NCI-H526 (cell line): ENCODE measurements around the gene NME7.
A peak's percentile ranks its signal among the peaks of the same experiment; 100 is the strongest.
"Not testable (repeated sequence)": the region's sequence is repeated elsewhere in the genome, so short reads cannot be mapped to it uniquely, and the experiment has no call there.

ENCODE experiments used
- DNase-seq, 2 experiments: peaks; one replicate each; lab custom pipeline; 2025; lab: John Stamatoyannopoulos, UW

NME7 gene

DNA sequence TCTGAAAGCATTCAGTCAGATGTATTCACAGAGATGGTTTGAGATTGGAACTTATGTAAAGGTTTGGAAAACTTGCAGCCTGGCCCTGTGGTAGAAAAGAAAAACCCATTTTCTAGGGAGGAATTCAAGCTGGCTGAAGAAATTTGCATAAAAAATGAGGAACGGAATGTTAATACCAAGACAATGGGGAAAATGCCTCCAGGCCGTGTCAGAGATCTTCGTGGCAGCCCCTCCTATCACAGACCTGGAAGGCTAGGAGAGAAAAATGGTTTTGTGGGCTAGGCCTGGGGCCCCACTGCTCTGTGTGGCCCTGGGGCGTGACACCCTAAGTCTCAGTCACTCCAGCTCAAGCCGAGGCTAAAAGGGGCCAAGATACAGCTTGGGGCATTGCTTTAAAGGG lies 26.7 kb downstream of the NME7 start:
- no peak for DNase-seq

- DNase-seq: no peak
Observed at GRCh38 chr1:169339773-169340172, 27.8 kb downstream of the NME7 start.

DNA sequence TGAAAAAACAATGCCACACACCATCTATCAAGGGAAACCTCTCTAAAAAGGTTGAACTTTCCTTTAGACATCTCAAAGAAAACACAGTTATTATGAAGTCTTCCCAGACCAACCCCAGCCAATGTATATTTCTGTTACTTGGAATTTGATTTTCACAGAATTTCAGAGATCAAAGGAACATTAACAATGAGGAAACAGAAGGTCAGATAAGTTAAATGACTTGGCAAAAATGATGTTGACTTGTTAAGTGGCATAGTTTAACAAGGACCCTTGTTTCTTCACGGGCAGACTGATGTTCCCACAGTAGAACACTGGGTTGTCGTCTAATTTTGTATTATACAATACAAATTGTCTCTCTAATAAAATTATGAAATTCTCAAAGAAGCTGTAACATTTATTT lies 29.0 kb downstream of the NME7 start:
- DNase-seq: no peak

DNA sequence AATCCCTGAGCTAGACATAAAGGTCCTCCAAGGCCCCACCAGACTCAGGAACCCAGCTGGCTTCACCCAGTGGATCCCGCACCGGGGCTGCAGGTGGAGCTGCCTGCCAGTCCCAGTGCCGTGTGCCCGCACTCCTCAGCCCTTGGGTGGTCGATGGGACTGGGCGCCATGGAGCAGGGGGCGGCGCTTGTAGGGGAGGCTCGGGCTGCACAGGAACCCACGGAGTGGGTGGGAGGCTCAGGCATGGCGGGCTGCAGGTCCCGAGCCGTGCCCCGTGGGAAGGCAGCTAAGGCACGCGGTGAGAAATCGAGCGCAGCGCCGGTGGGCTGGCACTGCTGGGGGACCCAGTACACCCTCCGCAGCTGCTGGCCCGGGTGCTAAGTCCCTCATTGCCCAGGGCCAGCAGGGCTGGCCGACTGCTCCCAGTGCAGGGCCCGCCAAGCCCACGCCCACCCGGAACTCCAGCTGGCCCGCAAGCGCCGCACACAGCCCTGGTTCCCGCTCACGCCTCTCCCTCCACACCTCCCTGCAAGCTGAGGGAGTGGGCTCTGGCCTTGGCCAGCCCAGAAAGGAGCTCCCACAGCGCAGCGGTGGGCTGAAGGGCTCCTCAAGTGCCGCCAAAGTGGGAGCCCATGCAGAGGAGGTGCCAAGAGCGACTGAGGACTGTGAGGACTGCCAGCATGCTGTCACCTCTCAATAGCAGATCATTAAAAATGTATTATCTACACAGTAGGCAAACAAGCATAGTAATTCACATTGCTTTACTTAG lies 30.5 kb downstream of the NME7 start:
- DNase-seq: not testable (repeated sequence)

- DNase-seq: not testable (repeated sequence)
Observed at GRCh38 chr1:169334727-169335126, 32.9 kb downstream of the NME7 start.

DNA sequence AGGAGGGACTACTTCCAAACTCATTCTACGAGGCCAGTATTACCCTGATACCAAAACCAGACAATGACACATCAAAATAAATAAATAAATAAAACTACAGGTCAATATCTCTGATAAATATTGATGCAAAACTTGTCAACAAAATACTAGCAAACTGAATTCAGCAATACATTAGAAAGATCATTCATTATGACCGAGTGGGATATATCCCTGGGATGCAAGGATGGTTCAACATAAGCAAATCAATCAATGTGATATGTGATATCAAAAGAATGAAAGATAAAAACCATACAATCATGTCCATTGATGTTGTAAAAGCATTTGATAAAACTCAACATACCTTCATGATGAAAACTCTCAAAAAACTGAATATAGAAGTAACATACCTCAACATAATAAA lies 36.7 kb downstream of the NME7 start:
- no peak for DNase-seq

GRCh38 chr1:169329383-169329782 lies 38.2 kb downstream of the NME7 start:
- DNase-seq: no peak

GRCh38 chr1:169327875-169328274 lies 39.7 kb downstream of the NME7 start:
- no peak for DNase-seq

GRCh38 chr1:169326956-169327268 lies 40.7 kb downstream of the NME7 start:
- DNase-seq: no peak

GRCh38 chr1:169326261-169326955 lies 41.2 kb downstream of the NME7 start:
- no peak for DNase-seq

- DNase-seq: no peak
Observed at GRCh38 chr1:169325117-169325516, 42.5 kb downstream of the NME7 start.

DNA sequence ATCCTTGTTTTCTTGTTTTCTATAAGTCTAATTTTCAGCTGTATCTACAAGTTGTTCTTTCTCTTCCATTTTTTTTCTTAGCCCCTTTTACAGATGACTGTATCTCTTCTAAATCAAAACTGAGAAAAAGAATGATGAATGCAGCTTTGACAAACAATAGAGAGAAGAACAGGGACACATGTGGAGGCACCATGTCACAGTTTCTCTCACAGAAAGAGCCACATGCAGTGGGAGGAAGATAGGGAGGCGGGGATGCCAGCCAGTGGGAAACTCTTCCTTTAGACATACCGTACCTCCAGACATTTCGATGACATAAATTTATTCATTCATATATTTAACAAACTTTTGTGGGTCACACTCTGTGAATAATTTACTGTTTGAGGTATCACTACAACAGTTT lies 45.5 kb downstream of the NME7 start:
- DNase-seq: no peak

GRCh38 chr1:169321539-169321938 lies 46.1 kb downstream of the NME7 start:
- DNase-seq: no peak

DNA sequence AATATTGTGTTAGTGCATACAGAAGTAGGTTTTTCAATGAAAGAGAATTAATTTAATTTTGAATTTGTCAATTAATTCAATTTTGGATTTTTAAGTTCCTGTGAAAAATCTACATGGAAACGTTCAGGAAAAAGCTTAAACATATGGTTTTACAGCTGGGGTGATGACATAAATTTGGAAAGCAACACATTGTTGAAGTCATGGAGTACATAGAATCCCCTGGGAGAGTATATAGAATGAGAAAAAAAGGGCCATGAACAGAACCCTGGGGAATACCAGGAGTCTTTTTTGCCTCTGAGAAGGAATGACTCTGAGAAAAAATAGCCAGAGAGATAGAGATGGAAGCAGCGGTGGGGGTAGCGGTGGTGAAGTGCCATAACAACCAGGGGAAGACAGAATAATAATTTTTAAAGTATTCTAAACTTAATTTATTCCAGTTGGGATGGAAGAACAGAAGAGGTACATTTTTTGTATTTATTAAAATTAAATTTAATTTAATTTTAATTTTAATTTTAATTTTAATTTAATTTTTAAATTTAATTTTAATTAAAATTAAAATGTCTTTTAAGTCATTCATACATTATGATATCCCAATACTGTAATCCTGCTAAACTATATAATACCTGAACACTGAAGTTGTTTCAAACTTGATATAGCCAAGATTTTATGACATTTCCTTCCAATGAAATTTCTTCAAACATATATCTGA lies 48.9 kb downstream of the NME7 start:
- no peak for DNase-seq

DNA sequence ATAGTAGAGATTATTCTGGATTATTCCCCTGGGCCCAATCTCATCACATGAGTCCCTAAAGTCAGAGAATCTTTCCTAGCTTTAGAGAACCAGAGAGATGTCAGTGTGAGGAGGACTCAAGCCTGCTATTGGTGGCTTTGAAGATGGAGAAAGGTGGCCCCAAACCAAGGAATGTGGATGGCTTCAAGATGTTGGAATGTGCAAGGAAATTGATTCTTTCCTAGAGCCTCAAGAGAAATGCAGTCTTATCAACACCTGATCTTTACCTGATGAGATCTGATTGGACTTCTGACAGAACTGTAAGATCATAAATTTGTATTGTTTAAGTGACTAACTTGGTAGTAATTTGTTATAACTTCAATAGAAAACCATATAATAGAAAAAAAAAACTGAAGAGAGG lies 51.0 kb downstream of the NME7 start:
- DNase-seq: no peak

GRCh38 chr1:169312084-169312954 lies 55.3 kb downstream of the NME7 start:
- DNase-seq: no peak

DNA sequence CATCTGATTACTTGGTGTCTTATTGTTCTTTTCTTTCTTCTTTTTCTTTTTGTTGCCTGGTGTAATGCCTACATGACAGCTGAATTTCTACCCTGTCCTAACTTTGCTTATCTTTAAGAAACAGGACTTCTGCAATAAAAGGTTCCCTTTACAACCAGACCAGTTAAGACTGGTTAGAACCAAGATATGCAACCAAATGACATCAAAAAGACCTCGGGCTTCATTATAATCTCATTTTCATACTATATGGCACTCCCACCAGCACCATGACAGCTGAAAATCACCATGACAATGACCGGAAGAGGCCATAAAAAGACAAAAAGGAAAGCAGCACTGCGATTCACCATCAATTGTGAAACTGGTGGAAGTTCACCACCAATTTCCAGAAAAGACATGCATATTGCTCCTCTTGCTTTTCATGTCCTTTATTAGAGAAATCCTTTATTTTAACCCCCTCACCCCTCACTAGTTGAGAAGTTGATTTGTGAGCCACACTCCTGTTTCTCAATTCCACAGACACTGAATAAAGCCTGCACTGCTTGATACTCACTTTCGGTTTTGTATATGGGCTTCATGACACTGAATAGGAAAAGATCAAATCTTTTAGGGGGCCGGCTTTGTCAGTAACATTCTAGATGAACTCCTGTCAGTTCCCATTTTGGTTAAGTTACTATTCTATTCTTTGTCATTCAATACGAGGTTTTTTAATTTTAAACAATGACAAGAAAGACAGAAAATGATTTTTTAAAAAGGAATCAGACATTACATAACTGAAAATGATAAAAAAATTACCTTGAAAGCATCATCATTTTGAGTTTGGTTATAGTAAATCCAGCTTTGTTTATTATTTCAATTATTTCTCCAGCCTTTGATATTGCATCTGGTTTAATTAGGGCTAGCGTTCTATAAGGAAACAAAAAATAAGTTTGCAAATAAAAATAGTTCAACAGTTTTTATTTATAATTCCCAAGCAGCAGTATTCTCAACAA lies 58.1 kb downstream of the NME7 start:
- peak; percentile 32 to 40 for DNase-seq

GRCh38 chr1:169308313-169309039 lies 59.1 kb downstream of the NME7 start:
- peak in 1 of 2 experiments; percentile 55 for DNase-seq

DNA sequence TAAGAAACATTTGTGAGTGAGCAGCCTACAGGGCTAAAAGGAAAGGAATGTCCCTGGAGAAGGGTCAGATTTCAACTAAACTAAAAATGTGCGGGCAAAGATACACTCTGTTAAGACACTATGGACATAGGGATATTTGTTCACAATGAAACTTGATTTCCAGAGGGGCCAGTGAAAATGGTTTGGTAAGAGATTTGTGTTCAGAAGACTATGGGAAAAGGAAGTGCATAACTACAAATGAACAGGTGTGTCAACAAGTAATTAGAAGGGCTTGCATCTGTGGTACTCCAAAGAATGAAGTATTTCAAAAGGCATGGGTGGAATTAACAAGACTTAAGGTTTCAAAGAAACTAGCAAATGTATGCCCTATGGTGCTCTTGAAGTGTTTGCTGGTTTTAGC lies 60.4 kb downstream of the NME7 start:
- DNase-seq: no peak

DNA sequence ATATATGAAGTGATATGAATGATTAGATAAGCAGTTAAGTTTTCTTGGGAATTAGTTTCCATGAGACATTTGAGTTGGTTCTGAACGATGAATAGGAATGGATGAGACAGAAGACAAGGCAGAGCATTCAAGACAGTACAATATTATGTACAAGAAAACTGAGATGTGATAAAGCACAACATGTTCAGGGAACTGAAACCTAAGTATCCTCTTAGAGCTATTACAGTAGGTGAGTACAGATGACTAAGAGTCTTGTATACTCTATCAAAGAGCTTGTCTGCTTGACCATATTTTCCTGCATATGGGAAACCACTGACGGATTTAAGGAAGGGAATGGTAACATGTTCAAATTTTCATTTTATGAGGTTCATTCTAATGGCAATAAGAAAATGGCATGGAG lies 61.6 kb downstream of the NME7 start:
- DNase-seq: no peak
